Measurements from ENCODE around the gene ENDOD1. TPM values are rescaled to one million over a fixed set of nuclear protein-coding genes. Genes with fewer than 3 reads are reported as not detected.

ENDOD1 gene
- total and polyA plus RNA-seq, 2 experiments from 2014 or later = 0.76 to 4.0 TPM

DNA sequence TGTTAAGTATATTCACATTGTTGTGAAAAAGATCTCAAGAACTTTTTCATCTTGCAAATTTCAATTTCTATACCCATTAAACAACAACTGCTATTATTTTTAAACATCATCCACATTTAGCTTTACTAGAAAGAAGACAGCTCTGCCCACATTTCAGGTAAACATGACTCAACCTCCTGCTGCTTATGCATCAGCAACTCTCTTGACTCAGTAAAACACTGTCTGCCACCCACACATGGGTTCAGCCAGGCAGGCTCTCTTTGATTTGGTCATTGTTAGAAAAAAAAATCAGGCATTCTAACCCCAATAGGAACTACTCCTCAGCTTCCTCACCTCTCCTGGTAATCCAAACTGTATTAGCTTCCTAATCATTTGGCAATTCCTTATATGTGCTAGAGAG, 5.1 kb upstream of the ENDOD1 start:
- Histone ChIP-seq H3K4me1 (ENCODE audit: insufficient read depth) (peaks cover 18% of the 10 kb centered on the region), H3F3A (replicated peaks; ENCODE audit: low read depth) (peaks cover 4% of the 10 kb centered on the region; the same call in 1 of the 2 replicates), H3K36me3 (ENCODE audit: insufficient read depth) (no peaks in the 10 kb centered on the region), H4K20me1 (replicated peaks; ENCODE audit: insufficient read depth) (no peaks in the 10 kb centered on the region), H3K27me3 (ENCODE audit: insufficient read depth) (peaks cover 13% of the 10 kb centered on the region), H3K79me2 (replicated peaks; ENCODE audit: insufficient read depth) (no peaks in the 10 kb centered on the region), H3K4me2 (no peak overlapping the region), H3K27ac (ENCODE audit: low read depth) (no peak overlapping the region), H3K4me3 (no peak overlapping the region), H3K9me2 (ENCODE audit: insufficient read depth) (no peaks in the 10 kb centered on the region), H2AFZ (no peak overlapping the region)
- Mint-ChIP-seq H3K4me1 (peaks cover 14% of the 10 kb centered on the region; the same call in 2 of the 3 replicates), H3K4me3 (no peak overlapping the region), H3K36me3 (ENCODE audit: low read depth) (no peaks in the 10 kb centered on the region), H3K9me3 (no peaks in the 10 kb centered on the region), H3K27me3 (ENCODE audit: insufficient read depth, low read depth, poor library complexity) (no peaks in the 10 kb centered on the region), H3K27ac (no peak overlapping the region)
- DNase-seq (ENCODE audit: low spot score) (no peak), ATAC-seq (no peak)
- TF ChIP-seq, protein P1, sequence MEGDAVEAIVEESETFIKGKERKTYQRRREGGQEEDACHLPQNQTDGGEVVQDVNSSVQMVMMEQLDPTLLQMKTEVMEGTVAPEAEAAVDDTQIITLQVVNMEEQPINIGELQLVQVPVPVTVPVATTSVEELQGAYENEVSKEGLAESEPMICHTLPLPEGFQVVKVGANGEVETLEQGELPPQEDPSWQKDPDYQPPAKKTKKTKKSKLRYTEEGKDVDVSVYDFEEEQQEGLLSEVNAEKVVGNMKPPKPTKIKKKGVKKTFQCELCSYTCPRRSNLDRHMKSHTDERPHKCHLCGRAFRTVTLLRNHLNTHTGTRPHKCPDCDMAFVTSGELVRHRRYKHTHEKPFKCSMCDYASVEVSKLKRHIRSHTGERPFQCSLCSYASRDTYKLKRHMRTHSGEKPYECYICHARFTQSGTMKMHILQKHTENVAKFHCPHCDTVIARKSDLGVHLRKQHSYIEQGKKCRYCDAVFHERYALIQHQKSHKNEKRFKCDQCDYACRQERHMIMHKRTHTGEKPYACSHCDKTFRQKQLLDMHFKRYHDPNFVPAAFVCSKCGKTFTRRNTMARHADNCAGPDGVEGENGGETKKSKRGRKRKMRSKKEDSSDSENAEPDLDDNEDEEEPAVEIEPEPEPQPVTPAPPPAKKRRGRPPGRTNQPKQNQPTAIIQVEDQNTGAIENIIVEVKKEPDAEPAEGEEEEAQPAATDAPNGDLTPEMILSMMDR (conservative IDR thresholded peaks at IDR 0.05; ENCODE audit: low read depth in 2 of 2) = no peak
- no peak for TF ChIP-seq EZH2 (IDR thresholded peaks at IDR 0.05; ENCODE audit: low read depth, unreplicated experiment)
- TF ChIP-seq EZH2phosphoT487 (IDR thresholded peaks at IDR 0.05; ENCODE audit: unreplicated experiment) = no peak
- TF ChIP-seq STAT1 (IDR thresholded peaks at IDR 0.05; ENCODE audit: unreplicated experiment) = no peak

DNA sequence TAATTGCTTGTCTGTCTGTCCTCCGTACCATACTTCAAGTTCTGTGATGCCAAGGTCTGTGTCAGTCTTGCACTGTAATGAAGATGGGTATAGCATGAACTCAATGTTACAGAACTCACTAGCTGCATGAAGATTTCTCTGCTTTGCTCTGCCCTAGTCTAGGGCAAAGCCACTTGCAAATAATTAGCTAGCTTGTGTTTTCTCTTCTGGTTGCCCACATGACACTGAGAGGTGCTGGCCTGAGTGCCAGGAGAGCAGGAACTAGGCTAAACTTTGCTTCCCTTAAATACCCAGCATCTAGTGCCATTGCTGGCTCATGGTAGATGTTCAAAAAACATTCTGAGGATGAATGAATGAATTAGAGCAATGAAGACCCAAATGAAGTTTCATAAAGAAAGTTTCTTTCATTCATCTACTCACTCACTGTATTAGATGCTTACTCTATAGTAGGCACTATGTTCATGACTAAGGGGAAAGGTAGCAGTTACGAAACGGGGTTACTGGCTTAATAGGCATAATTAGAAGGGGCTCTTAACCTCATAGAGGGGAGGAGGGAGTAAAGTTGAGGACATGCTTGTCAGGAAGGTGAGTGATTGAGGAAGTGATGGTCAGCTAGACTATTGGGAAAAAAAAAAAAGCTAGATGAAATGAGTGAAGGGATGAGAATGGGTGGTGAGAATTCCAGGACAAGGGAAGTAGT, 4.4 kb upstream of the ENDOD1 start:
- Mint-ChIP-seq H3K27me3 (ENCODE audit: insufficient read depth, low read depth, poor library complexity) (peaks cover under 1% of the 10 kb centered on the region), H3K9me3 (no peaks in the 10 kb centered on the region), H3K4me1 (peaks cover 15% of the 10 kb centered on the region; the same call in 2 of the 3 replicates), H3K4me3 (no peak overlapping the region), H3K27ac (no peak overlapping the region), H3K36me3 (ENCODE audit: low read depth) (no peaks in the 10 kb centered on the region)
- no peaks in the 10 kb centered on the region for H3K9me2 ChIP-seq (ENCODE audit: insufficient read depth)
- peaks cover 4% of the 10 kb centered on the region; the same call in 1 of the 2 replicates for H3F3A ChIP-seq (replicated peaks; ENCODE audit: low read depth)
- DNase-seq (ENCODE audit: low spot score) (no peak), ATAC-seq (no peak)
- H3K79me2 ChIP-seq (replicated peaks; ENCODE audit: insufficient read depth) = no peaks in the 10 kb centered on the region
- no peaks in the 10 kb centered on the region for H3K36me3 ChIP-seq (ENCODE audit: insufficient read depth)
- no peak overlapping the region for H3K27ac ChIP-seq (ENCODE audit: low read depth)
- H3K27me3 ChIP-seq (ENCODE audit: insufficient read depth) = peaks cover 14% of the 10 kb centered on the region
- peaks cover 19% of the 10 kb centered on the region for H3K4me1 ChIP-seq (ENCODE audit: insufficient read depth)
- no peak overlapping the region for H2AFZ ChIP-seq
- H4K20me1 ChIP-seq (replicated peaks; ENCODE audit: insufficient read depth) = no peaks in the 10 kb centered on the region
- no peak overlapping the region for H3K4me3 ChIP-seq
- TF ChIP-seq NANOG (IDR thresholded peaks at IDR 0.05; ENCODE audit: borderline replicate concordance) = no peak
- TF ChIP-seq ZNF331 (CRISPR knock-in tag; IDR thresholded peaks at IDR 0.05; ENCODE audit: low read depth) = no peak
- TF ChIP-seq POLR2AphosphoS5 (IDR thresholded peaks at IDR 0.05; ENCODE audit: low read depth) = no peak
- no peak overlapping the region for H3K4me2 ChIP-seq

DNA sequence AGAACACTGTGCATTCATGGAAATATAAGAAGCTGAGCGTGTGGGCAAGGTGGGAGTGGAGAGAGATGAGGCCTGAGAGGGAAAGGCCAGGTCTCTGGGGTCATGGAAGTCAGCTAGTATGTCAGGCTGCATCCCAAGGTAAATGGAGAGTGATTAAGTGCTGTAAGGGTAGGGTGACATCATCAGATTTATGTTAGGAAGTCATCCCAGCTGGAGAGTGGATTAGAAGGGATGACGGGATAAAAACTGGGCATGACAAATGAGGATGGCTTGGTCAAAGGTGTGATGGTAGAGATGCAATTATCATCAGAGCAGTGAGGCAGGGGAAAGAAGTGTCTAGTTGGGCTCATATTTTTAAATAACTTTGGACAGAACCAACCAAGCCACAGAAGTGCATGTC, 3.5 kb upstream of the ENDOD1 start:
- H3K4me2 ChIP-seq = no peak overlapping the region
- H3K9me3 Mint-ChIP-seq = no peaks in the 10 kb centered on the region
- no peak for TF ChIP-seq CREB1 (CRISPR knock-in tag; IDR thresholded peaks at IDR 0.05; ENCODE audit: low read depth)
- TF ChIP-seq, protein P2, sequence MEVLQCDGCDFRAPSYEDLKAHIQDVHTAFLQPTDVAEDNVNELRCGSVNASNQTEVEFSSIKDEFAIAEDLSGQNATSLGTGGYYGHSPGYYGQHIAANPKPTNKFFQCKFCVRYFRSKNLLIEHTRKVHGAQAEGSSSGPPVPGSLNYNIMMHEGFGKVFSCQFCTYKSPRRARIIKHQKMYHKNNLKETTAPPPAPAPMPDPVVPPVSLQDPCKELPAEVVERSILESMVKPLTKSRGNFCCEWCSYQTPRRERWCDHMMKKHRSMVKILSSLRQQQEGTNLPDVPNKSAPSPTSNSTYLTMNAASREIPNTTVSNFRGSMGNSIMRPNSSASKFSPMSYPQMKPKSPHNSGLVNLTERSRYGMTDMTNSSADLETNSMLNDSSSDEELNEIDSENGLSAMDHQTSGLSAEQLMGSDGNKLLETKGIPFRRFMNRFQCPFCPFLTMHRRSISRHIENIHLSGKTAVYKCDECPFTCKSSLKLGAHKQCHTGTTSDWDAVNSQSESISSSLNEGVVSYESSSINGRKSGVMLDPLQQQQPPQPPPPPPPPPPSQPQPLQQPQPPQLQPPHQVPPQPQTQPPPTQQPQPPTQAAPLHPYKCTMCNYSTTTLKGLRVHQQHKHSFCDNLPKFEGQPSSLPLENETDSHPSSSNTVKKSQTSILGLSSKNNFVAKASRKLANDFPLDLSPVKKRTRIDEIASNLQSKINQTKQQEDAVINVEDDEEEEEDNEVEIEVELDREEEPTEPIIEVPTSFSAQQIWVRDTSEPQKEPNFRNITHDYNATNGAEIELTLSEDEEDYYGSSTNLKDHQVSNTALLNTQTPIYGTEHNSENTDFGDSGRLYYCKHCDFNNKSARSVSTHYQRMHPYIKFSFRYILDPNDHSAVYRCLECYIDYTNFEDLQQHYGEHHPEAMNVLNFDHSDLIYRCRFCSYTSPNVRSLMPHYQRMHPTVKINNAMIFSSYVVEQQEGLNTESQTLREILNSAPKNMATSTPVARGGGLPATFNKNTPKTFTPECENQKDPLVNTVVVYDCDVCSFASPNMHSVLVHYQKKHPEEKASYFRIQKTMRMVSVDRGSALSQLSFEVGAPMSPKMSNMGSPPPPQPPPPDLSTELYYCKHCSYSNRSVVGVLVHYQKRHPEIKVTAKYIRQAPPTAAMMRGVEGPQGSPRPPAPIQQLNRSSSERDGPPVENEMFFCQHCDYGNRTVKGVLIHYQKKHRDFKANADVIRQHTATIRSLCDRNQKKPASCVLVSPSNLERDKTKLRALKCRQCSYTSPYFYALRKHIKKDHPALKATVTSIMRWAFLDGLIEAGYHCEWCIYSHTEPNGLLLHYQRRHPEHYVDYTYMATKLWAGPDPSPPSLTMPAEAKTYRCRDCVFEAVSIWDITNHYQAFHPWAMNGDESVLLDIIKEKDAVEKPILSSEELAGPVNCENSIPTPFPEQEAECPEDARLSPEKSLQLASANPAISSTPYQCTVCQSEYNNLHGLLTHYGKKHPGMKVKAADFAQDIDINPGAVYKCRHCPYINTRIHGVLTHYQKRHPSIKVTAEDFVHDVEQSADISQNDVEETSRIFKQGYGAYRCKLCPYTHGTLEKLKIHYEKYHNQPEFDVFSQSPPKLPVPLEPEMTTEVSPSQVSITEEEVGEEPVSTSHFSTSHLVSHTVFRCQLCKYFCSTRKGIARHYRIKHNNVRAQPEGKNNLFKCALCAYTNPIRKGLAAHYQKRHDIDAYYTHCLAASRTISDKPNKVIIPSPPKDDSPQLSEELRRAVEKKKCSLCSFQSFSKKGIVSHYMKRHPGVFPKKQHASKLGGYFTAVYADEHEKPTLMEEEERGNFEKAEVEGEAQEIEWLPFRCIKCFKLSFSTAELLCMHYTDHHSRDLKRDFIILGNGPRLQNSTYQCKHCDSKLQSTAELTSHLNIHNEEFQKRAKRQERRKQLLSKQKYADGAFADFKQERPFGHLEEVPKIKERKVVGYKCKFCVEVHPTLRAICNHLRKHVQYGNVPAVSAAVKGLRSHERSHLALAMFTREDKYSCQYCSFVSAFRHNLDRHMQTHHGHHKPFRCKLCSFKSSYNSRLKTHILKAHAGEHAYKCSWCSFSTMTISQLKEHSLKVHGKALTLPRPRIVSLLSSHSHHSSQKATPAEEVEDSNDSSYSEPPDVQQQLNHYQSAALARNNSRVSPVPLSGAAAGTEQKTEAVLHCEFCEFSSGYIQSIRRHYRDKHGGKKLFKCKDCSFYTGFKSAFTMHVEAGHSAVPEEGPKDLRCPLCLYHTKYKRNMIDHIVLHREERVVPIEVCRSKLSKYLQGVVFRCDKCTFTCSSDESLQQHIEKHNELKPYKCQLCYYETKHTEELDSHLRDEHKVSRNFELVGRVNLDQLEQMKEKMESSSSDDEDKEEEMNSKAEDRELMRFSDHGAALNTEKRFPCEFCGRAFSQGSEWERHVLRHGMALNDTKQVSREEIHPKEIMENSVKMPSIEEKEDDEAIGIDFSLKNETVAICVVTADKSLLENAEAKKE (CRISPR knock-in tag; IDR thresholded peaks at IDR 0.05) = no peak
- TF ChIP-seq ZNF331 (CRISPR knock-in tag; IDR thresholded peaks at IDR 0.05; ENCODE audit: low read depth) = no peak

More for the DNA sequence above, 3.5 kb upstream of the ENDOD1 start:
- Mint-ChIP-seq H3K36me3 (ENCODE audit: low read depth) (no peaks in the 10 kb centered on the region), H3K4me3 (no peak overlapping the region), H3K4me1 (peaks cover 24% of the 10 kb centered on the region), H3K27me3 (ENCODE audit: insufficient read depth, low read depth, poor library complexity) (peaks cover 9% of the 10 kb centered on the region), H3K27ac (no peak overlapping the region)
- Histone ChIP-seq H3F3A (replicated peaks; ENCODE audit: low read depth) (peaks cover 4% of the 10 kb centered on the region; the same call in 1 of the 2 replicates), H3K4me3 (no peak overlapping the region), H3K4me1 (ENCODE audit: insufficient read depth) (peaks cover 19% of the 10 kb centered on the region), H3K79me2 (replicated peaks; ENCODE audit: insufficient read depth) (no peaks in the 10 kb centered on the region), H3K27ac (ENCODE audit: low read depth) (no peak overlapping the region), H3K36me3 (ENCODE audit: insufficient read depth) (no peaks in the 10 kb centered on the region), H3K27me3 (ENCODE audit: insufficient read depth) (peaks cover 23% of the 10 kb centered on the region), H2AFZ (no peak overlapping the region), H3K9me2 (ENCODE audit: insufficient read depth) (no peaks in the 10 kb centered on the region), H4K20me1 (replicated peaks; ENCODE audit: insufficient read depth) (no peaks in the 10 kb centered on the region)
- DNase-seq (ENCODE audit: low spot score) (no peak), ATAC-seq (no peak)
